Measurements from ENCODE around the gene PODNL1. TPM values are rescaled to one million over a fixed set of nuclear protein-coding genes. Genes with fewer than 3 reads are reported as not detected.

Gene PODNL1
- total and polyA plus RNA-seq, 10 of the 15 experiments (the other 5 are each of a cell fraction or from before 2014, with no cell fraction given): 0.04 to 0.44 TPM; not detected in 8

- TF ChIP-seq ZBTB33 (IDR thresholded peaks at IDR 0.05): no peak; the same call in 1 of the 2 replicates
- peak; percentile 88 for TF ChIP-seq FOS (IDR thresholded peaks at IDR 0.05; ENCODE audit: borderline replicate concordance, extremely low read depth, insufficient read length)
- peak; percentile 98 for TF ChIP-seq IRF3 (IDR thresholded peaks at IDR 0.05)
- TF ChIP-seq MYB (IDR thresholded peaks at IDR 0.05; ENCODE audit: borderline replicate concordance, low read depth, low read length): 0 out of 2 replicates have a peak, but pooled peaks have one; percentile 18
- peak; percentile 95 for TF ChIP-seq CEBPZ (IDR thresholded peaks at IDR 0.05; ENCODE audit: low read depth, low read length)
- no peak for TF ChIP-seq ZNF207 (IDR thresholded peaks at IDR 0.05; ENCODE audit: borderline replicate concordance)
- no peak for TF ChIP-seq SUPT20H (IDR thresholded peaks at IDR 0.05; ENCODE audit: borderline replicate concordance, control insufficient read depth, low read depth, low read length)
- TF ChIP-seq HSF1 (IDR thresholded peaks at IDR 0.05; ENCODE audit: low read depth, low read length): no peak
- TF ChIP-seq NKRF (conservative IDR thresholded peaks at IDR 0.05): peak; percentile 90
- no peak for TF ChIP-seq KAT2A (conservative IDR thresholded peaks at IDR 0.05; ENCODE audit: control insufficient read depth, low read depth, low read length)
- TF ChIP-seq CBFB (IDR thresholded peaks at IDR 0.05; ENCODE audit: low read depth): no peak
- no peak for TF ChIP-seq SMC3 (IDR thresholded peaks at IDR 0.05; ENCODE audit: borderline replicate concordance, low read length)
- peak; percentile 54; the same call in 1 of the 2 replicates for TF ChIP-seq NFYA (IDR thresholded peaks at IDR 0.05; ENCODE audit: borderline replicate concordance, low read depth, low read length)
- TF ChIP-seq LARP7 (IDR thresholded peaks at IDR 0.05): no peak
- TF ChIP-seq RB1 (IDR thresholded peaks at IDR 0.05; ENCODE audit: borderline replicate concordance): no peak
- TF ChIP-seq MTA2 (IDR thresholded peaks at IDR 0.05; ENCODE audit: low read depth): no peak
Observed at GRCh38 chr19:13952154-13952930, 14.1 kb upstream of the PODNL1 start, which contains the start of gene DCAF15 (continued).
